PFSK-1 (cell line): ENCODE data around the gene BCL2.

Source experiments
- POLR2AphosphoS5 ChIP-seq: IDR thresholded peaks from 2 replicates; pipeline ENCODE4 v1.6.1; 2012; ENCODE audit warnings: low read depth, mild to moderate bottlenecking, control low read depth, low read length, moderate library complexity
- REST ChIP-seq, 2 experiments: IDR thresholded peaks; 2 replicates each; pipeline versions ENCODE4 v1.6.1 to v1.8.0; 2011 to 2012; ENCODE audit warnings: low read depth in 2 of 2, low read length in 2 of 2, control low read depth in 1 of 2, inconsistent platforms in 1 of 2, mild to moderate bottlenecking in 1 of 2, moderate library complexity in 1 of 2; ENCODE audit not compliant: insufficient read depth in 1 of 2
- TAF1 ChIP-seq: IDR thresholded peaks from 2 replicates; pipeline ENCODE4 v1.6.1; 2012; ENCODE audit warnings: low read length, control low read depth, borderline replicate concordance; ENCODE audit not compliant: insufficient read depth

GRCh38 chr18:63315131-63315662 lies 4.4 kb downstream of the BCL2 start:
- TF ChIP-seq REST (IDR thresholded peaks at IDR 0.05; ENCODE audit: insufficient read depth in 1 of 2, low read depth in 2 of 2, low read length in 2 of 2) (no peak), POLR2AphosphoS5 (no peak), TAF1 (no peak)
